GM18502 (cell line): ENCODE results near the gene ODF2L.
"Not testable (repeated sequence)": the region's sequence is repeated elsewhere in the genome, so short reads cannot be mapped to it uniquely, and the experiment has no call there.

Experiments used
- ATAC-seq: cut with Tn5 transposase; IDR thresholded peaks from one replicate; pipeline ENCODE4 v1.9.1; 2021; ENCODE audit warnings: mild to moderate bottlenecking; ENCODE audit not compliant: unreplicated experiment, poor library complexity

Gene ODF2L

DNA sequence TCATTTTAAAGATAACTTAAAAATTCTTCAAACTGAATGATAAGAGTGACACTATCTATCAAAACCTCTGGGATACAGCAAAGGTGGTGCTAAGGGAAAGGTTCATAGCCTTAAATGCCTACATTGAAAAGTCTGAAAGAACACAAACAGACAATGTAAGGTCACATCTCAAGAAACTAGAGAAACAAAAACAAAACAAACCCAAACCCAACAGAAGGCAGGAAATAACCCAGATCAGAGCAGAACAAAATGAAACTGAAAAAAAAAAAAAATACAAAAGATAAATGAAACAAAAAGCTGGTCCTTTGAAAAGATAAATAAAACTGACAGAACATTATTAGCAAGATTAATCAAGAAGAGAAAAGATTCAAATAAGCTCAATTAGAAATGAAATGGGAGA, 6.8 kb downstream of the ODF2L start:
- peak; percentile 93 for ATAC-seq

DNA sequence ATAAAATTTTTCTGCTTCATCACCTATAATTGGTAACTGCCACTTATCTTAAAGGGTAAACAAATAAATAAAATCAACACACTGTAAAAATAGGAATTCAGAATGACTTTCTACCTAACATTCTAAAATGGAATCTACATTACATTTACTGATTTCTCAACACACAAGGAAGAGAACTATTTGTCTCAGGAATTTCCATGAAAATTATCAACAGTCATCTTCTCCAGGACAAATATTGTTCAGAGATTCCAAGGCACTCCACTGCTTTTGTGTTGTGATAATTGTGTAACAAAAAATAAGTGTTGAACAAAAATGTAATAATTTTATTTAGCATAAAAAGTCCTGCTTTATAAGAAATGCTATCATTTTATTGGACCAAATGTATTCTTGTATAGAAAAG, 7.3 kb downstream of the ODF2L start:
- ATAC-seq: no peak

DNA sequence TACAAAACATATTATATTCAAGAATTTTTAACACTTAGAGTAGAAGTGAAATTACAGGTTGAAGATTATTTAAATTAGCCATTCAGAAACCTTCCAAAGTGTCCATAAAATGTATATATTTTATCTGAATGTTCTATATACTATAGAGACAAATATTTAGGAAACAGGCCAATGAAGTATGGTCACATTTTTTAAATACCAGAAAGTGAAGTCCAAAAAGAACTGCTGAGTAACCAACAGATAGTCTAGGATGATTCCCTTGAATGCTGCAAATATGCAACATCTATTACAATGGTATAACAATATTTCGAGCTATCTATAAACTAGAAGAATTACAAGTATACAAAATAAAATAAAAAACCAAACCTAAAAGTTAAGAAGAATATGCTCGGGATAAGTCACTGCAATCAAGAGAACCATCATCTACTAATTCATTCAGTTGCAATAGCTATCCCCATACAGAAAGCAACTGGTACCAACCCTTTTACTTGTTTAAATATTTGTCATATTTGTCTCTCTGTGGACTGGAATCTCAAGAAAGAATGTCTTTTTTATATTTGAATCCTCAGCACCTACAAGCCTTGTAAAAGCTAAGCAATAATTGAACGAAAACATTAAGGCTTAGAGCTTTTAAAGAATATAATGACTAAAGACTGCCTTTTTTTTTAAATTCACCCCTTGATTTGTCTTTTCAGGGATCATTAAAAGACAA, 8.1 kb downstream of the ODF2L start:
- ATAC-seq: no peak

DNA sequence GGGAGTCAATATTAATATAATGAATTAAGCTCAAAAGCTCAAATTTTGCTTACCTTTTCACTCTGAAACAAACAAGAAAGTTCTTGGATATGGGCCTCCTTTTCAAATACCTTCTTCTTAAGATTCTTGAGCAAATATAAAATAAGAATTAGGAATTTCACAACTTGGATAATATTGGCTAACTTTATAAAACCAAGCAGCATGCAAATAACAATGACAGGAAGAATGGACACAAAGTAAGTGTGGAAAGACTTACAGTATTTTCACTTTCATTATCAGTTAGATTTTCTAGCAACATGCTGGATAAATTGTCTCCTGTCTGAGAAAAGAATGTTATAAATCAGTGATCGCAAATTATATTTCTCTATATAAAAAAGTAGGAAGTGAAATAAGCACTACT, 13.2 kb downstream of the ODF2L start:
- ATAC-seq: peak; percentile 71

DNA sequence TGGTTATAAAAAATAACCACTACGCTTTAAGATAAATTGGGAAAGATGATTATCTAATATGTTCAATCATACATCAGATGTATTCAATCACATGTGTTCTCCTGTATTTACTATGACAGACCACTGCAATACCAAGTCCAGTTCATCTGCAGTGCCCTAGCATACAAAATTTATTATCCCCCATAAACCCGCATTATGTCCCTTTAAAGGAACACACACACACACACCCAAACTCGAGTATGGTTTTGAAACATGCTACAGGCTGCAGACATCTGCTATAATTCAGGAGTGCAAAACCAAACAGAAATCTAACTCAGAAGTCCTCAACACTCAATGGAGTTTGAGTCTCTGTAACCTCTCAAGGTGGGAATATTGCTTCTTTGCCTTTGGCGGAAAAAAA, 14.9 kb downstream of the ODF2L start:
- ATAC-seq: no peak

DNA sequence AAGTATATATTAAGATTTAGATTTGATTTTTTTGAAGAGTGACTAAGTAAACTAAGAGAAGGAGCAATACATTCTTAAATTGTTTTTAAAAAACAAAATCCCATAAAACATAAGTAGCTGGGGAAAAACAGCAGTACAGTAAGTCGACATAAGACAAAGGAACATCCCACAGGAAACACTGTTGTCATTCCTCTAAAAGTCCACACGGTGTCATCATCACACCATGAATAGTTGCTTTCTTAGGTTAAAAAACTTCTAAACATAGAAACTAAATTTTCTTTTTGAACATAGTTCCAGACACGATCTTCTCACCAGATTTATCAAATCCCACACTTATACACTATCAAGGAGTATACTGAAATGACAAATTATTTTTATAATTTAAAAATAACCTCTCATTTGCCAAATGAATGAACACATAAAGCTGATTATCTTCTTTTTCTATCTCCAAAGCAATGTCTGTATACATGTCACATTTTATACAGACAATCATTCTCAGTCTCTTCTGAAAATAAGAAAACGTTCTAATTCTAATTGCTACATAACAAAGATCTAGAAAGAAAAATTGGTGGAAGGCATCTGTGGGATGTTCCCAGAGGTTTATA, 15.8 kb downstream of the ODF2L start:
- ATAC-seq: peak; percentile 67

DNA sequence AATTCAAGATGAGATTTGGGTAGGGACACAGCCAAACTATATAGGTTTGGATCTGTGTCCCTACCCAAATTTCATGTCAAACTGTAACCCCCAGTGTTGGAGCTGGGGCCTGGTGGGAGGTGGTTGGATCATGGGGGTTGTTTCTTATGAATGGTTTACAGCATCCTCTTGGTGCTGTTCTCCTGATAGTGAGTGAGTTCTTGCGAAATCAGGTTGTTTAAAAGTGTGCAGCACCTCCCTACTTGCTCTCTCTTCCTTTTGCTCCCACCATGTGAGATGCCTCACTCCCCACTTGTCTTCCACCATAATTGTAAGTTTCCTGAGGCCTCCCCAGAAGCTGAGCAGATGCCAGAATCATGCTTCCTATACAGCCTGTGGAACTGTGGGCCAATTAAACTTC, 17.3 kb downstream of the ODF2L start:
- ATAC-seq: no peak

DNA sequence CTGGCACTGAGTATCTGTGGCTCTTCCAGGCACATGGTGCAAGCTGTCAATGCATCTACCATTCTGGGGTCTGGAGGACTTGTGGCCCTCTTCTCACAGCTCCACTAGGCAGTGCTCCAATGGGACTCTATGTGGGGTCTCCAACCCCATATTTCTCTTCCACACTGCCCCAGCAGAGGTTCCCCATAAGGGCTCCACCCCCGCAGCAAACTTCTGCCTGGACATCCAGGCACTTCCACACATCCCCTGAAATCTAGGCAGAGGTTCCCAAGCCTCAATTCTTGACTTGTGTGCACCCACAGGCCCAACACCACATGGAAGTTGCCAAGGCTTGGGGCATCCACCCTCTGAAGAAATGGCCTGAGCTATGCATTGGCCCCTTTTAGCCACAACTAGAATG, 18.8 kb downstream of the ODF2L start:
- ATAC-seq: no peak

DNA sequence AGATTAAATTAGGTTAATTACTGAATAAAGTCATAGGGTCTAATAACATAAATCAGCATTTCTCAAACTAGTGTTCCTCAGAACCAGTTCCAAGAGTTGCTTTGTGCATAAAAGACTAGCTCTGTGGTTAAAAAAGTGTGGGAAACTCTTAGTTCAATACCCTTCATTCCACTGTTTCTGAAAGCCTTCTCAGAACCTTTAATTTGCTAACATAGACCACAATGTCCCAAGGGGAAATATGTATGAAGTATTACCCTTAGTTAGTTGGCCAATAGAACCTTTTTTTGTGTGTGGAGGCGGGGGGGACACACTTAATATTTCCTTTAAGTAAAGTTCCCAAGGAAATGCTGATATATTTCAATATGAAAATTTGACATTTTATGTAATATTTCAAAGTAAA, 20.4 kb downstream of the ODF2L start:
- no peak for ATAC-seq

DNA sequence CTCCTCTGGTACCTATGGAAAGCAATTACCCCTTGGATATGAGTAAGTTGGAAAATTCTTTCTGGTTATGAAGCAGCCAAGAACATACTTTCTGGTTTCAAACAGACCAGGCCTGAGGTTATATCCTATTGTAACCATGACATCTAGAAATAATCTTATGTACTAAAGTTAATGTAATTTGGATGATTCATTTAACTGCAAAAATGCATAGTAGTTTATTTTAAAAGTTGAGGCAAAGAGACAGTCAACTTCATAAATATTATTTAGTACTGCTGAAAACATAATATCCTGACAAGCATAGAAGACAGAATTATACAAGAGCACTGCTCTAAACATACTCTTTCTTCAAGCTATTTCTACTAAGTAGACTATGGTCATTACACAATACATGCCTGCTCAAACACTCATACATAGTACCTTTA, 25.5 kb downstream of the ODF2L start:
- no peak for ATAC-seq

DNA sequence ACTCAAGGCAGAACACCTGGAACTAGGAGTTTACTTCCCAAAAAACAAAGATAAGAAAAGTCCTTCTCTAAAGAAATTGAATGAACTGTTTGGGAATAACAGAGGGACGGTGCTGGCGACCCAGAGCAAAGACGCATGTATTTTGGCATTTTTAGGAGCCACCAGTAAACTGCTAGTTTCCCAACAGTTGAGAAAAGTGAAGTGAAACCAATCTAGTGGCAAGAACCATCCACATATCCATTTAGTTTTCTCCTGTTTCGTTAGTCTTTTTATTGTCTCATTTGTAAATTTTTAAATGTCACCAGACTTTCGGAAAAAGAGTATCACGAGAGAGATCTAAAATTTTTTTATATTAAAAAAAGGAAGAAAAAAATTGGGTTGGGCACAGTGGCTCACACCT, 30.2 kb downstream of the ODF2L start:
- no peak for ATAC-seq

DNA sequence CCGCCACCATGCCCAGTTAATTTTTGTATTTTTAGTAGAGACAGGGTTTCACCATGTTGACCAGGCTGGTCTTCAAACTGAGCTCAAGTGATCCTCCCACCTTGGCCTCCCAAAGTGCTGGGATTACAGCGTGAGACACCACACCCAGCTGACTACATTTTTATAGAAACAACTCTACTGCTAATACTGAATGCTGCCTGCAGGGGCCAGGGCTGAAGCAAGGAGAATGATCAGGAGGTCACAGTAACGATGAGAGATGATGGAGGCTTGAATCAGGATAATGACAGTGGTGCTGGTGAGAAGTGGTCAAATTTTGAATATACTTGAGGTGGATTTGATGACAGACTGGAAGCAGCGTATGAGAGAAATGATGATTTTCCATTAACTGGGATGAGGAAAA, 33.3 kb downstream of the ODF2L start:
- no peak for ATAC-seq

DNA sequence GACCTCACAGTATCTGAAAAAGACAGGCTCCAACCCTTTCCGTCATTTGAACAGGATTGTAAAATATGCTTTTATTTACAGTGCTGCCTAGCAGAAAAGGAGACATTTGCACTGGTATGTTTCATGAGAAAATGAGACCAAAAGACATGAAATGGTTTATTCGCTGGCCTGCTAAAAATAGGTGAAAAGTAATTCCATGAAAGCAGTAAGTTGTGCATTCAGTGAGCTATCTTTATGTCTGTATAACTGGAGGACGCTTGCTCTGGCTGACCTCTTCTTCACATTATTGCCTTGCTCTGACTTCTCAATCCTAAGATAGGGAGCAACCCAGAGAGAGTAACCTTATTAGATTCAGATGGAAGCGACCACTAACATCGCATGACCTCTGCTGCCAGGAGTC, 38.3 kb downstream of the ODF2L start:
- ATAC-seq: no peak

DNA sequence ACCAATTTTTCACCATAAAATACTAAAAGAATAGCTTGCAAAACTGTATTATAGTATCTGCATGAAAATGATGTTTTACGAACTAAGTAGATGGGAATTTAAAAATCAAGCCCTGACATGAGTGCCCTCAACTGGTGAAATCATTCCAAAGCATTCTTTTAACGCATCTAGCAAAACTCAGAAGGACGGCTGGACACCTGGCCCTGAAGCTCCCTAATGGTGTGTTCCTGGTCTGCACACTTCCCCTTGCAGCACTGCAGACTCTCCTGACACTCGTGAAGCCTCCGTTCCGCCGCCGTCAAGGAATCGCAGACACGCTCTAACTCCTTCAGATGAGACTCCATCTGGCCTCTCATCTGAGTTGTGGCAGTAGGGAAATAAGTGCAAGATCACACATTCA, 39.9 kb downstream of the ODF2L start:
- no peak for ATAC-seq

DNA sequence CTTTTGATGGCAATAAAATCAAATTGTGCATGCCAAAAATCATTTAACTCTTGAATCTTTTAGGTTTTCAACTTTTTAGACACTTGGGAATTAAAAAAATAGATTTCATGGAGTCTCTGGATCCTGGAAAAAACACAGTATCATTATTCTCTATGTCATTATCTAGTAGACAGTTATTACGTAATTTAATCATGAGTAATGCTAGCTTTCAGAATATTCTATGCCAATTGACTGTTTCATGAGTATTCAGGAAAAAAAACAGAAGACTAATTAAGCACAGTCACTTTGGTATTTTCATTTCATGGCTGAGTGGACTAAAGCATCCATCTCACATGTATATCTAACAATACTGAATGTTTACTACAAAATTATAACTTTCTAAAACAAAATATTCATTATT, 44.0 kb downstream of the ODF2L start:
- ATAC-seq: no peak

DNA sequence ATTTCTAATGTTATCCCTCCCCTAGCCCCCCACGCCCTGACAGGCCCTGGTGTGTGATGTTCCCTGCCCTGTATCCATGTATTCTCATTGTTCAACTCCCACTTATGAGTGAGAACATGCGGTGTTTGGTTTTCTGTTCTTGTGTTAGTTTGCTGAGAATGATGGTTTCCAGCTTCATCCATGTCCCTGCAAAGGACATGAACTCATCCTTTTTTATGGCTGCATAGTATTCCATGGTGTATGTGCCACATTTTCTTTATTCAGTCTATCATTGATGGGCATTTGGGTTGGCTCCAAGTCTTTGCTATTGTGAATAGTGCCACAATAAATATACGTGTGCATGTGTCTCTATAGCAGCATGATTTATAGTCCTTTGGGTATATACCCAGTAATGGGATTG, 45.9 kb downstream of the ODF2L start:
- not testable (repeated sequence) for ATAC-seq

DNA sequence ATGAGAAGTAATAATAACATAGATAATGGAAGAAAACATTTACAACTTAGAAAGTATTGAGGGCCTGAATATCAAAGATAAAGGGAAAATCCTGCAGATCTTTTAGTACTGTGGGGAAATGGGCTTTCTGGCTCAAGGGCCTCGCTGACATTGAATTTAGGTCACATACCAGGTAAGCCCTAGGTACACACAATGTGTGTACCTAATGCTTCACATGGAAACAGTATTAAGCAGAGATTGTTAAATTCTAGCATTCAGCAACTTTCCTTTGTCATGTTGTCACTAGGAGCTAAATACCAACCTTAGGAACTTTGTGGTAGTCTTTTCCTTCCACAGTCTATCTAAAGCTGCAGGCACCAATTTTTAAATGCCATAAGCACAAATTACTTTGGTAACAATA, 49.7 kb downstream of the ODF2L start:
- no peak for ATAC-seq

DNA sequence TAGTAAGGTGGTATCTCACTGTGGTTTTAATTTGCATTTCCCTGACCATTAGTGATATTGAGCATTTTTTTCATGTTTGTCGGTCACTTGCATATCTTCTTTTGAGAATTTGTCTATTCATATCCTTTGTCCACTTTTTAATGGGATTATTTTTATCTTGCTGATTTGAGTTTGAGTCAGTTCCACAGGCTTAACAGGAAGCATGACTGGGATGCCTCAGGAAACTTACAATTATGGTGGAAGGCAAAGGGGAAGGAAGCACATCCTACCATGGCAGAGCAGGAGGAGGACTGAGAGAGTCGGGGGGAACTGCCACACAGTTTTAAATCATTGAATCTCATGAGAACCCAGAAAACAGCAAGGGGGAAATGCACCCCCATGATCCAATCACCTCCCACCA, 51.1 kb downstream of the ODF2L start:
- ATAC-seq: no peak

DNA sequence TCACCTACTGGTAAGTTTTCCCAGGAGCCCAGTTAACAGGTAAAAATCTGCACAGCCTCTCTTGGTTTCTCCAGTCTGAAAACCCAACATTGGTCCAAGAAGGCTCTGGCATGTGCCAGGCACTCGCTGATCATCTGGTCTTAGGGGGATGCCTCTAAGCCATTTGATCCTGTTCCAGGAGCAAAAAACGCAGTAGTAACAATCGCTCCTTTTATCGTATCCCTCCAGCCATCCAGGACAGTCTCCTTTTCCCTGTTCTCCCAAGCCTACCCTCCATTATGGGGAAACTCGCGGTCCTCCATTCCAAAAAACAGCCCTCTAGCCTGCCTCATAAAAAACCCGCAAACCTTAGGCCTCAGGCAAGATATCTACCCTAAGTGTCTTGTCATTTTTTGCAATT, 56.2 kb downstream of the ODF2L start:
- ATAC-seq: no peak

DNA sequence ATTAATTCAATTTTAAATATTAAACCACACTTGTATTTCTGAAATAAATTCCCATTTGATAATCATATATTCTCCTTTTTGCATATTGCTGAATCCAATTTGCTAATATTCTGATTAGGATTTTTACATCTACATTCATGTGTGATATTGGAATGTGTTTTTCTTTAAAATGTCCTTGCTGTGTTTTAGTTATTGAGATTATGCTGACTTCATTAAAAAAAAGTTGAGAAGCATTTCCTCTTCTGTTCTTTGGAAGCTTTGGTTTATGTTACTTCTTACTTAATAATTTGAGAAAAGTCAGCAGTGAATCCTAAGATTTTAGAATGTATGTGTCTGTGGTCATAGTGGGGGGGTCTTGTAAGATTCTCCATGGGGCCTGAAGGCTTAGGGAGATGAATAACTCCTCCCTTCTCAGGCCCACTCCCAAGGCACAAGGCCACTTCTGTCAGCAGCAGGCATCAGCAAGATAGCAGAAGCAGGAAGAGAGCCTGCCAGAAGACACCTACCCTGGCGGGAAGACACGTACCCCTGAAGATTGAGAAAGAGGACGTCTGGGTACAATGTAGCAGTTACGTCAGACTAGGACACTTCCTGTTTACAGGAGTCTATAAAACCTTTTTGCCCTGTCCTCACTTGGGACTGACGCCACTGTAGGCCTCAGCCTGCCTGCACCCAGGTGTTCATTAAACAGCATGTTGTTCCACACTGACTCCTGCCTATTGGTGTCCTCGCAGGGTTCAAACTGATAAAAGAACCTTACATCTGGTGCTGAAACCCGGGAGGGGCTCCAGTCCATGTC, 56.9 kb downstream of the ODF2L start:
- ATAC-seq: no peak

DNA sequence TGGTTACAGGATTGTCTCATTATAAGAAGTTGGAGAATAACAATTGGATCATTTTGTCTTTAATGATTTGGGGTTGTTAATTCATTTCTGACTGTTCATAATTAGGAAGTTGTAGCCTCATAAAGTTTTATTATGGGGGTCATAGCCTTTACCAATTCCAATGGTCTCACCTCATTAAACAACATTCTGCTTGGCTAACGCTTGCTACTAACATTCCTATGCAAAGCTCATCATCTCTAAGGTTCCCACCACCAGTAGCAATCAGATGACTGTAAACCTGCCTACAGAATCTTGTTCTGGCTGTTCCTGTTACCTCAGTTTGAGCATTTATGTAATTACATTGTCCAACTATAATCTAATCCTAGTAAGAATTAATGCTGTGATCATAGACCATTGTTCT, 60.2 kb downstream of the ODF2L start:
- ATAC-seq: no peak

DNA sequence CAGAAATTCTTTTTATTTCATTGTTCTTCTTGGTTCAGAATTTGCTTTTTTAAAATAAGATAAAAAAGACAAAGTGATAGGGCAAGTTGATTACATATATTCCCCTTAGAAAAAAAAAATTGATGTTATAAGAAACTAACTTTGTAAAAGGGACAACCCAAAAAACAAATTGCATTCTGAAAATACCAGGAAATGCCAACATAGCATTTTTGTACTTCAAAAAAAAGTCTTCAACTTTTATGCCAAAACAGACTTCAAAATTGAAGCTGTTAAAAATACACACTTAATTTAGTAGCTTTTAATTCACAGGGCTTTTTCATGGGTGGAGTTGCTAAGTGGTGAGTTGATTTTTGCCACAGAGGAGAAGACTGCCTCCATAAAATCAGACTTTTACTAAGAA, 70.9 kb downstream of the ODF2L start:
- no peak for ATAC-seq
